ENCODE data around the gene NDUFAF4.

NDUFAF4 gene

DNA sequence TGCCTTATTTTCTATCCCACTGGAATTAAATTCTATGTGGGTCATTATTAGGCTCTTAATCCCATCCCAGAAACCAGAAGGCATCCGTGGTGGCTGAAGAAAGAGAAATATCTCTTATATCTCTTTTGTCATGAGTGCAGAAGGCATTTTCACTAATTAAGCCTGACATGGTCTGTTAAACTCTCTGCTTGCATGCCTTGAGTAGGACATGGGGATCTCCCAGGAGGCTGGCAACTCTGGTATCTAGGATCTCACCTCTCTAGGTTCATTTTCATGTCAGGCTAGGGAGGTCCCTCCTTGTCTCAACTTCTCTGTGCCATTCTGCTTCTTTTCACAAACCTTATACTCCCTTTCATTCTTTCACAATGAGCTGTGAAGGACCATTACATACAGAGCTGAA lies 35.1 kb downstream of the NDUFAF4 start:
- Histone ChIP-seq H2AFZ (ENCODE audit: low read depth, low read length) (no peak overlapping the region), H3K4me1 (ENCODE audit: low read length) (no peaks in the 10 kb centered on the region; the same call in 1 of the 2 replicates), H3K4me3 (ENCODE audit: low read length) (no peak overlapping the region), H3K9me3 (ENCODE audit: insufficient read depth, low read length) (no peaks in the 10 kb centered on the region), H3K27me3 (ENCODE audit: low read depth, low read length) (no peaks in the 10 kb centered on the region), H3K79me2 (ENCODE audit: low read length) (no peaks in the 10 kb centered on the region), H3K4me2 (ENCODE audit: low read length) (no peak overlapping the region), H3K36me3 (replicated peaks; ENCODE audit: low read depth, low read length) (no peaks in the 10 kb centered on the region), H4K20me1 (ENCODE audit: insufficient read depth, low read length) (no peaks in the 10 kb centered on the region), H3K9ac (ENCODE audit: low read length) (no peak overlapping the region), H3K27ac (ENCODE audit: low read length) (no peak overlapping the region)
- no peak for TF ChIP-seq EZH2phosphoT487 (IDR thresholded peaks at IDR 0.05; ENCODE audit: low read depth)
- TF ChIP-seq, protein P1, sequence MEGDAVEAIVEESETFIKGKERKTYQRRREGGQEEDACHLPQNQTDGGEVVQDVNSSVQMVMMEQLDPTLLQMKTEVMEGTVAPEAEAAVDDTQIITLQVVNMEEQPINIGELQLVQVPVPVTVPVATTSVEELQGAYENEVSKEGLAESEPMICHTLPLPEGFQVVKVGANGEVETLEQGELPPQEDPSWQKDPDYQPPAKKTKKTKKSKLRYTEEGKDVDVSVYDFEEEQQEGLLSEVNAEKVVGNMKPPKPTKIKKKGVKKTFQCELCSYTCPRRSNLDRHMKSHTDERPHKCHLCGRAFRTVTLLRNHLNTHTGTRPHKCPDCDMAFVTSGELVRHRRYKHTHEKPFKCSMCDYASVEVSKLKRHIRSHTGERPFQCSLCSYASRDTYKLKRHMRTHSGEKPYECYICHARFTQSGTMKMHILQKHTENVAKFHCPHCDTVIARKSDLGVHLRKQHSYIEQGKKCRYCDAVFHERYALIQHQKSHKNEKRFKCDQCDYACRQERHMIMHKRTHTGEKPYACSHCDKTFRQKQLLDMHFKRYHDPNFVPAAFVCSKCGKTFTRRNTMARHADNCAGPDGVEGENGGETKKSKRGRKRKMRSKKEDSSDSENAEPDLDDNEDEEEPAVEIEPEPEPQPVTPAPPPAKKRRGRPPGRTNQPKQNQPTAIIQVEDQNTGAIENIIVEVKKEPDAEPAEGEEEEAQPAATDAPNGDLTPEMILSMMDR (IDR thresholded peaks at IDR 0.05; ENCODE audit: low read depth, low read length): no peak

DNA sequence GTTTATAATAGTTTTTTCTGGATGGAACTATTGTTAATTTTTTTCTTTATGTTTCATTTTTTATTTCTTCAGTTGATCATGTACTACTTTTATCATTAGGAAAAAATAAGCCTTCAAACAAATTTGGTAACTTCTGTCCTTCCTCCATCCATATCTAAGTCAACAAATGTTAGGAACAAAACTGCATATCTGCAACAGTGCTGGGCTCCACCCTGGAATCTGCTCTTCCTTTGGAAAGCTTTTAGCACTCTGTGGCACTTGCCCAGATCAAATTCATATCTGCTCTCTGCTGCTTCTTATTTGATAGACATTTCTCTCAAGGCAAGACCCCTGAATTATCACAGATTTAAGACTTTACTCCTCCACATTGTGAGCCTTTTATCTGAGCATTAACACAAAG lies 36.1 kb downstream of the NDUFAF4 start:
- no peak overlapping the region for H3K27ac ChIP-seq (ENCODE audit: low read length)
- no peak overlapping the region for H2AFZ ChIP-seq (ENCODE audit: low read depth, low read length)
- H3K4me2 ChIP-seq (ENCODE audit: low read length): no peak overlapping the region
- no peaks in the 10 kb centered on the region for H3K79me2 ChIP-seq (ENCODE audit: low read length)
- H3K9me3 ChIP-seq (ENCODE audit: insufficient read depth, low read length): no peaks in the 10 kb centered on the region
- no peak for TF ChIP-seq EZH2phosphoT487 (IDR thresholded peaks at IDR 0.05; ENCODE audit: low read depth)
- TF ChIP-seq, protein P1 (IDR thresholded peaks at IDR 0.05; ENCODE audit: low read depth, low read length): no peak
- H4K20me1 ChIP-seq (ENCODE audit: insufficient read depth, low read length): no peaks in the 10 kb centered on the region
- H3K36me3 ChIP-seq (replicated peaks; ENCODE audit: low read depth, low read length): no peaks in the 10 kb centered on the region
- H3K4me3 ChIP-seq (ENCODE audit: low read length): no peak overlapping the region
- H3K4me1 ChIP-seq (ENCODE audit: low read length): no peaks in the 10 kb centered on the region; the same call in 1 of the 2 replicates
- H3K9ac ChIP-seq (ENCODE audit: low read length): no peak overlapping the region
- H3K27me3 ChIP-seq (ENCODE audit: low read depth, low read length): no peaks in the 10 kb centered on the region

DNA sequence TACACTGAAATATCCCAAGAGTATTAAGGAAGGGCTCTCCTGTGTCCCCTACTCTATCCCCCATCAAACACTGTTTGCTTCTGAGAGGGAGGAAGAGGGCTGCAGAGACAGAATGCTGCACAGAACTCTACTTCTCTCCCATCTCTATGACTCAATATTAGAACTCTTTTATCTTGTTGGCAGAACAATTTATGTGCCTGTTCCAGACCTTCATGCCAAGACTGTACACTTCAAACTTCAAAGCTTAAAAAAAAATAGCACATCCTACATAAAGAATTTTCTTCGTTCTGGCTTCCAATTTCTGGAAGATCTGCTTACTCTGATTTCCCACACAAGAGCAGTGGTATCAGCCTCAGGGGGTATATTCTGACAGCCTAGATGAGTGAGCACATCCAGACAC lies 40.8 kb downstream of the NDUFAF4 start:
- Histone ChIP-seq H3K9me3 (ENCODE audit: insufficient read depth, low read length) (no peaks in the 10 kb centered on the region), H3K36me3 (replicated peaks; ENCODE audit: low read depth, low read length) (no peaks in the 10 kb centered on the region), H3K79me2 (ENCODE audit: low read length) (no peaks in the 10 kb centered on the region), H3K4me3 (ENCODE audit: low read length) (no peak overlapping the region), H3K4me2 (ENCODE audit: low read length) (no peak overlapping the region), H3K4me1 (ENCODE audit: low read length) (no peaks in the 10 kb centered on the region), H3K9ac (ENCODE audit: low read length) (no peak overlapping the region), H3K27ac (ENCODE audit: low read length) (no peak overlapping the region), H4K20me1 (ENCODE audit: insufficient read depth, low read length) (no peaks in the 10 kb centered on the region), H2AFZ (ENCODE audit: low read depth, low read length) (no peak overlapping the region), H3K27me3 (ENCODE audit: low read depth, low read length) (no peaks in the 10 kb centered on the region)
- TF ChIP-seq, protein P1 (IDR thresholded peaks at IDR 0.05; ENCODE audit: low read depth, low read length): no peak
- TF ChIP-seq EZH2phosphoT487 (IDR thresholded peaks at IDR 0.05; ENCODE audit: low read depth): no peak

DNA sequence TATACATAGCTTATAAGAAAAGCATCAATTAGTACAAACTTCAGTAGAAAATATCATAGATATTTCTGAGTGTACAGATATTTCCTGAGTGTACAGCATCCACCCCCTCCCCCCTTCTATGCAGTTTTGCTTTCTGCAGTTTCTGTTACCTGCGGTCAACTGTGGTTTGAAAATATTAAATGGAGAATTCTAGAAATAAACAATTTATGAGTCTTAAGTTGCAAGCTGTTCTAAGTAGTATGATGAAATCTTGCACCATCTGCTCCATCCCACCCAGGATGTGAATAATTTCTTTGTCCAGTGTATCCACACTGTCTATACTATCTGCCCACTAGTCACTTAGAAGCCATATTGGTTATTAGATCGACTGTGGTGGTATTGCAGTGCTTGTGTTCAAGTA lies 44.6 kb downstream of the NDUFAF4 start:
- no peaks in the 10 kb centered on the region for H3K4me1 ChIP-seq (ENCODE audit: low read length)
- H3K9ac ChIP-seq (ENCODE audit: low read length): no peak overlapping the region
- H4K20me1 ChIP-seq (ENCODE audit: insufficient read depth, low read length): no peaks in the 10 kb centered on the region
- H3K36me3 ChIP-seq (replicated peaks; ENCODE audit: low read depth, low read length): no peaks in the 10 kb centered on the region
- TF ChIP-seq EZH2phosphoT487 (IDR thresholded peaks at IDR 0.05; ENCODE audit: low read depth): no peak
- TF ChIP-seq, protein P1 (IDR thresholded peaks at IDR 0.05; ENCODE audit: low read depth, low read length): no peak
- H3K27ac ChIP-seq (ENCODE audit: low read length): no peak overlapping the region
- no peak overlapping the region for H2AFZ ChIP-seq (ENCODE audit: low read depth, low read length)
- H3K79me2 ChIP-seq (ENCODE audit: low read length): no peaks in the 10 kb centered on the region
- H3K9me3 ChIP-seq (ENCODE audit: insufficient read depth, low read length): no peaks in the 10 kb centered on the region
- no peaks in the 10 kb centered on the region for H3K27me3 ChIP-seq (ENCODE audit: low read depth, low read length)
- no peak overlapping the region for H3K4me3 ChIP-seq (ENCODE audit: low read length)
- H3K4me2 ChIP-seq (ENCODE audit: low read length): no peak overlapping the region
